GM12892 (cell line): Measurements from ENCODE around the gene USP9Y.

Source experiments
- POLR2A ChIP-seq: IDR thresholded peaks from 2 replicates; pipeline ENCODE4 v1.6.1; 2011; ENCODE audit warnings: low read depth, low read length, control low read depth
- POLR2AphosphoS5 ChIP-seq: IDR thresholded peaks from 2 replicates; pipeline ENCODE4 v1.6.1; 2011; ENCODE audit warnings: low read depth, low read length, control low read depth
- TAF1 ChIP-seq: IDR thresholded peaks from 2 replicates; pipeline ENCODE4 v1.6.1; 2011; ENCODE audit warnings: low read depth, mild to moderate bottlenecking, control low read depth, low read length, borderline replicate concordance

DNA sequence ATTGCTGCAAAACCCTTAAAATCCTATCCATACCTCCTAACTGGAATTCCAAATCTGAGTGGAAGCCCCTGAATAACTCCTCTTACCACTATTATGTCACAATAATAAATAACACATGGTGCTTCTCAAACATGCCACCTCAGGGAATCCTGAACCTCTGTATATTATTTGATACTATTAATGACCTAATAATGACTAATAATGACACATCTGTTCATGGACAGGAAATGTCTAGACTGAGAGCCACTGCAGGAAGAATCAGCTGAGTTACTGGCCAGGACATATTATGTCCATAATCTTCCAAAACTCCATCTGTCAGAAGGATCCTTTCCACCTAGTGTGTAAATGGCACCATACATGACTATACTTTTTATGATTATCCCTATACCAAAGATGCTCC is 195.9 kb downstream of the USP9Y start:
- TF ChIP-seq POLR2A (no peak), POLR2AphosphoS5 (no peak), TAF1 (no peak)
